A549 (cell line): ENCODE data around the gene MOGAT2. TPM values are rescaled to one million over a fixed set of nuclear protein-coding genes. Genes with fewer than 3 reads are reported as not detected.

Source experiments
- ATAC-seq, 2 experiments: fragments of 200-7000 bp in 1 of 2; fragments of >200 bp in 1 of 2; cut with Nextera tagmentation in 1 of 2; cut with Tn5 transposase in 1 of 2; 3 replicates each; pipeline versions ENCODE4 v1.8.0 to v1.9.1; 2018 to 2020; ENCODE audit warnings: mild to moderate bottlenecking in 1 of 2, moderate library complexity in 1 of 2
- CTCF ChIA-PET: fragments of 300-600 bp; sonication (Branson Sonifier 250); formaldehyde crosslinking; extraction: SDS; loops from one replicate; lab custom pipeline; 2021; ENCODE audit warnings: antibody characterized with exemption, inconsistent platforms; lab: Yijun Ruan, JAX
- POLR2A ChIA-PET: fragments of 350-600 bp; formaldehyde crosslinking; extraction: SDS; loops from one replicate; lab custom pipeline; 2021; ENCODE audit warnings: antibody characterized with exemption, inconsistent platforms; lab: Yijun Ruan, JAX
- DNase-seq, 2 experiments: peaks; one replicate each; pipeline versions ENCODE4 v3.0.0 to v3.0.0-alpha.2; 2011 to 2016; ENCODE audit warnings: low read depth in 1 of 2, low spot score in 1 of 2
- FAIRE-seq: peaks from 2 replicates; lab custom pipeline; 2011; peaks lifted over from hg19 to GRCh38; lab: Jason Lieb, UNC
- H3K27ac ChIP-seq, 2 experiments: fragments of >200 bp; sonication (Bioruptor Twin); formaldehyde crosslinking; 3 replicates each; pipeline ENCODE4 v1.5.1; 2016 to 2017
- H3K4me1 ChIP-seq: fragments of >200 bp; sonication (Bioruptor Twin); formaldehyde crosslinking; 3 replicates; pipeline ENCODE4 v1.6.1; 2016
- H3K4me2 ChIP-seq: fragments of >200 bp; sonication (Bioruptor Twin); formaldehyde crosslinking; 3 replicates; pipeline ENCODE4 v1.6.1; 2016
- H3K4me3 ChIP-seq: fragments of >200 bp; sonication (Bioruptor Twin); formaldehyde crosslinking; 3 replicates; pipeline ENCODE4 v1.5.1; 2016
- H3K9me3 ChIP-seq: fragments of >200 bp; sonication (Bioruptor Twin); formaldehyde crosslinking; 3 replicates; pipeline ENCODE4 v1.6.1; 2016
- CEBPB ChIP-seq, 2 experiments: fragments of >200 bp in 1 of 2; sonication (Bioruptor Twin) in 1 of 2; formaldehyde crosslinking in 1 of 2; IDR thresholded peaks; 2 replicates each; pipeline ENCODE4 v1.6.1; 2012 to 2016
- CHD4 ChIP-seq: fragments of 200-600 bp; sonication (generic); IDR thresholded peaks from 2 replicates; pipeline ENCODE4 v1.6.1; 2016; ENCODE audit warnings: antibody characterized with exemption, mild to moderate bottlenecking, borderline replicate concordance
- FOSB ChIP-seq: fragments of 250-450 bp; sonication (Bioruptor Pico); IDR thresholded peaks from 2 replicates; pipeline ENCODE4 v1.5.0; 2020; ENCODE audit warnings: mild to moderate bottlenecking, moderate library complexity
- FOXS1 ChIP-seq: fragments of 250-450 bp; sonication (Bioruptor Pico); IDR thresholded peaks from 2 replicates; pipeline ENCODE4 v1.5.0; 2020; ENCODE audit warnings: mild to moderate bottlenecking, moderate library complexity
- GATA3 ChIP-seq: IDR thresholded peaks from 2 replicates; pipeline ENCODE4 v1.6.1; 2012; ENCODE audit warnings: borderline replicate concordance
- HEYL ChIP-seq: fragments of 250-450 bp; sonication (Bioruptor Pico); IDR thresholded peaks from 2 replicates; pipeline ENCODE4 v1.8.0; 2021; ENCODE audit warnings: mild to moderate bottlenecking, moderate library complexity
- HOXB13 ChIP-seq: fragments of 250-450 bp; sonication (Bioruptor Pico); IDR thresholded peaks from 2 replicates; pipeline ENCODE4 v1.5.0; 2020; ENCODE audit warnings: low read depth, mild to moderate bottlenecking, moderate library complexity
- NFE2L2 ChIP-seq: fragments of 150-350 bp; conservative IDR thresholded peaks from 2 replicates; pipeline ENCODE4 v1.6.1; 2014; ENCODE audit warnings: low read length
- PHF8 ChIP-seq: fragments of 200-600 bp; sonication (generic); IDR thresholded peaks from 2 replicates; pipeline ENCODE4 v1.6.1; 2016; ENCODE audit warnings: low read depth, mild to moderate bottlenecking, antibody characterized with exemption, moderate library complexity, borderline replicate concordance
- RAD21 ChIP-seq, 2 experiments: fragments of >200 bp in 1 of 2; sonication (Bioruptor Twin) in 1 of 2; formaldehyde crosslinking in 1 of 2; IDR thresholded peaks in 1 of 2; conservative IDR thresholded peaks in 1 of 2; 2 replicates in 1 of 2; 3 replicates in 1 of 2; pipeline ENCODE4 v1.6.1; 2012 to 2018; ENCODE audit warnings: inconsistent platforms in 1 of 2
- RARB ChIP-seq: fragments of 250-450 bp; sonication (Bioruptor Pico); IDR thresholded peaks from 2 replicates; pipeline ENCODE4 v1.8.0; 2021; ENCODE audit warnings: mild to moderate bottlenecking, moderate library complexity
- SMC3 ChIP-seq: fragments of >200 bp; sonication (Bioruptor Twin); formaldehyde crosslinking; IDR thresholded peaks from 3 replicates; pipeline ENCODE4 v1.6.1; 2018; ENCODE audit warnings: inconsistent platforms
- SREBF2 ChIP-seq: fragments of 450-650 bp; IDR thresholded peaks from 2 replicates; pipeline ENCODE4 v1.6.1; 2014; ENCODE audit warnings: mild to moderate bottlenecking, moderate library complexity
- ZFP36 ChIP-seq: fragments of 450-650 bp; IDR thresholded peaks from 2 replicates; pipeline ENCODE4 v1.6.1; 2014; ENCODE audit warnings: borderline replicate concordance; ENCODE audit not compliant: partially characterized antibody
- ZNF302 ChIP-seq: fragments of 250-450 bp; sonication (Bioruptor Pico); IDR thresholded peaks from 2 replicates; pipeline ENCODE4 v1.9.0; 2021; ENCODE audit warnings: inconsistent platforms, mild to moderate bottlenecking, moderate library complexity
- ZSCAN20 ChIP-seq: fragments of 250-450 bp; sonication (Bioruptor Pico); IDR thresholded peaks from 2 replicates; pipeline ENCODE4 v1.8.0; 2022; ENCODE audit warnings: mild to moderate bottlenecking, moderate library complexity
- WGBS: methylation state at CpG from one replicate; pipeline ENCODE4 v1.1.6; 2017; ENCODE audit errors: missing lambda C conversion rate; 5-methylcytosine and 5-hydroxymethylcytosine counted together
- polyA plus RNA-seq, 4 experiments: library from polyadenylated mRNA; depleted of rRNA in 3 of 4; stranded (reverse); fragments of >200 nt; fragmentation: RNase III in 1 of 4; extraction: RNeasy Plus Mini Kit Qiagen cat#74134 plus additional on column Dnase treatment in 1 of 4; gene quantifications; 2 replicates in 3 of 4; 3 replicates in 1 of 4; pipeline ENCODE4 v1.2.3, GENCODE V29; 2011 to 2017
- TF ChIP-seq, protein P1 (sequence below): IDR thresholded peaks from 2 replicates; pipeline ENCODE4 v1.6.1; 2012
- TF ChIP-seq, protein P2 (sequence below): fragments of 450-650 bp; IDR thresholded peaks from 2 replicates; pipeline ENCODE4 v1.6.1; 2014; ENCODE audit warnings: antibody characterized with exemption

The MOGAT2 gene
- polyA plus RNA-seq, 2 of the 4 experiments (the other 2 are of a cell fraction): not detected

DNA sequence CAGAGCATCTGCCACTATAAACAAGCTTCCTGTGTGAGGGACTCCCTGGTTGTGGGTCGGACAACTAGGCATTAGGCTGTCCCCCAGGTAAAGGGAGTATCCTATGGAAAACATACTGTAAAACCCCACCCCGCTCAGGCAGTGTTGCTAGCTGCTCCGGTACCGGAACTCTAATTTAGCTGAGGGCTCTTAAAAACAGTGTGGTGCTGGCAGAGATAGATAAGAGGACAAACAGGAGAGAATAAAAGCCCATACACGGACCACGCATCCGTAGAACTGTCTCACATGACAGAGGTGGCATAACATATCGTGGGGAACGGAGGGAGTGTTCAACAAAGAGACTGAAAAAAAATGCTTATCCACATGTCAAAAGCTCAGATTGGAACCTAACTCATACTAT is 3.4 kb upstream of the MOGAT2 start:
- DNase-seq (no peak), ATAC-seq (no peak), FAIRE-seq (no peak)
- Histone ChIP-seq H3K4me2 (no peak overlapping the region), H3K4me1 (no peaks in the 10 kb centered on the region), H3K4me3 (no peak overlapping the region), H3K27ac (no peak overlapping the region), H3K9me3 (no peaks in the 10 kb centered on the region)
- ChIA-PET POLR2A (no interaction called here), CTCF (interaction anchor here (0.6 to 4.9 kb wide), 7 partner anchors 8 to 268 kb away, joined by 3 to 26 read pairs (median 3); no protein-coding TSS in a partner anchor)
- 65% methylated on average over 9 of the region's 9 CpGs for WGBS
- no peak for TF ChIP-seq ZNF302 (CRISPR knock-in tag)
- no peak for TF ChIP-seq FOSB (CRISPR knock-in tag)
- TF ChIP-seq RARB: no peak
- TF ChIP-seq RAD21 (conservative IDR thresholded peaks at IDR 0.05 in 1 of 2, IDR thresholded peaks at IDR 0.05 in 1 of 2): no peak
- no peak for TF ChIP-seq CHD4
- TF ChIP-seq GATA3: no peak

DNA sequence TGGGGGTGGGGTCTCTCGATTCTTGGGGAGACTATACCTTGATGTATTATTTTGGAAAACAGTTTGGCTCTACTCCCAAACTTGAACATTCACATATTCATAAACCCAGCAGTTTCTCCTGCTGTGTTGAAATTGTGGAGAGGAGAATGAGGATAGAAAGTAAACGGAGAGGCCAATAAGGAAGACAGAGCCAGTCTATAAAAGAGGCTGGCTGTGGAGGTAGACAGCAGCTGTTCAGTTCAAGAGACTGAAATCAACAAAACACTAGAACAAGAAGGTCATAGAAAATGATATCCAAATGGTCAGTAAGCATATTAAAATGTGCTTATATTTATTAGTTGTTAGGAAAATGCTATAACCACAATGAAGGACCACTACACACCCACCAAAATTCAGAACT is 1.9 kb upstream of the MOGAT2 start:
- CTCF ChIA-PET: interaction anchor here (1.3 to 4.9 kb wide), 4 partner anchors 7 to 87 kb away, joined by 3 to 26 read pairs (median 7); no protein-coding TSS in a partner anchor
- FAIRE-seq: no peak

DNA sequence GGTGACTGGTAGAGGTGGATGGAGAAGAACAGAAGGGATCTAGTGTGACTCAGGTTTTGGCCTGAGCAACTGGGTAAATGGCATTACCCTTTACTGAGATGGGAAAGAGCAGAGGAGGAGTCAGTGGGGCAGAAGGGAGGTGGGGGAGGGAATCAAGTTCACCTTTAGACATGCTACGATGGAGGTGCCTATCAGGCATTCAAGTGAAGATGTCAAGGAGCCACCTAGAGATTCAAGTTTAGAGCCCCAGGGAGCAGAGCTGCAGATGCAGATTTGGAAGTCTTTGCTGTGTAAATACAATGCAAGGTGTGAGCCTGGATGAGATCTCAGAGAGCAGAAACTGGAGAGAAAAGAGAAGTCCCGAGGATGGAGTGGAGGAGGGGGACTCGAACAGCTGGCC is 979 bp upstream of the MOGAT2 start:
- H3K4me2 ChIP-seq: no peak overlapping the region
- no peak overlapping the region for H3K27ac ChIP-seq
- TF ChIP-seq SMC3 (no peak), CEBPB (IDR thresholded peaks at IDR 0.05) (no peak), SREBF2 (no peak), FOXS1 (CRISPR knock-in tag) (no peak), NFE2L2 (no peak), ZFP36 (no peak)
- TF ChIP-seq, protein P1, sequence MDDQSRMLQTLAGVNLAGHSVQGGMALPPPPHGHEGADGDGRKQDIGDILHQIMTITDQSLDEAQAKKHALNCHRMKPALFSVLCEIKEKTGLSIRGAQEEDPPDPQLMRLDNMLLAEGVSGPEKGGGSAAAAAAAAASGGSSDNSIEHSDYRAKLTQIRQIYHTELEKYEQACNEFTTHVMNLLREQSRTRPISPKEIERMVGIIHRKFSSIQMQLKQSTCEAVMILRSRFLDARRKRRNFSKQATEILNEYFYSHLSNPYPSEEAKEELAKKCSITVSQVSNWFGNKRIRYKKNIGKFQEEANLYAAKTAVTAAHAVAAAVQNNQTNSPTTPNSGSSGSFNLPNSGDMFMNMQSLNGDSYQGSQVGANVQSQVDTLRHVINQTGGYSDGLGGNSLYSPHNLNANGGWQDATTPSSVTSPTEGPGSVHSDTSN: no peak
- H3K4me1 ChIP-seq: no peaks in the 10 kb centered on the region
- H3K4me3 ChIP-seq: no peak overlapping the region
- 63% methylated on average over 3 of the region's 3 CpGs for WGBS
- no peaks in the 10 kb centered on the region for H3K9me3 ChIP-seq
- DNase-seq: no peak
- ATAC-seq: no peak
- ChIA-PET CTCF (interaction anchor here (0.7 to 1.2 kb wide), 2 partner anchors 49 to 570 kb away, joined by 3 read pairs; no protein-coding TSS in a partner anchor), POLR2A (no interaction called here)
- no peak for FAIRE-seq

More for the DNA sequence above, 1.9 kb upstream of the MOGAT2 start:
- no peaks in the 10 kb centered on the region for H3K4me1 ChIP-seq
- TF ChIP-seq, protein P2, sequence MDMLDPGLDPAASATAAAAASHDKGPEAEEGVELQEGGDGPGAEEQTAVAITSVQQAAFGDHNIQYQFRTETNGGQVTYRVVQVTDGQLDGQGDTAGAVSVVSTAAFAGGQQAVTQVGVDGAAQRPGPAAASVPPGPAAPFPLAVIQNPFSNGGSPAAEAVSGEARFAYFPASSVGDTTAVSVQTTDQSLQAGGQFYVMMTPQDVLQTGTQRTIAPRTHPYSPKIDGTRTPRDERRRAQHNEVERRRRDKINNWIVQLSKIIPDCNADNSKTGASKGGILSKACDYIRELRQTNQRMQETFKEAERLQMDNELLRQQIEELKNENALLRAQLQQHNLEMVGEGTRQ: no peak
- TF ChIP-seq SREBF2: no peak
- TF ChIP-seq PHF8: no peak
- no peak for TF ChIP-seq HEYL (CRISPR knock-in tag)
- no peak for TF ChIP-seq HOXB13
- no peak for TF ChIP-seq NFE2L2
- TF ChIP-seq, protein P1: no peak
- TF ChIP-seq ZSCAN20 (CRISPR knock-in tag): no peak
- no peak for DNase-seq
- no peak overlapping the region for H3K27ac ChIP-seq
- WGBS: 41% methylated on average over 2 of the region's 2 CpGs
- H3K4me3 ChIP-seq: no peak overlapping the region
- no peak for ATAC-seq
- POLR2A ChIA-PET: no interaction called here
- H3K4me2 ChIP-seq: no peak overlapping the region
- H3K9me3 ChIP-seq: no peaks in the 10 kb centered on the region
